Daoy (cell line): Measurements from ENCODE around the gene GNAI2. TPM values are rescaled to one million over a fixed set of nuclear protein-coding genes. Genes with fewer than 3 reads are reported as not detected.
"Not testable (repeated sequence)": the region's sequence is repeated elsewhere in the genome, so short reads cannot be mapped to it uniquely, and the experiment has no call there.

ENCODE experiments used
- DNase-seq: peaks from one replicate; pipeline ENCODE4 v3.0.0-alpha.2; 2015; ENCODE audit warnings: low read depth
- total RNA-seq: library from RNA; depleted of rRNA; stranded (reverse); fragments of >200 nt; shearing (Covaris generic); gene quantifications from 2 replicates; pipeline ENCODE4 v1.2.3, GENCODE V29; 2014

GNAI2 gene
- total RNA-seq, 1 experiment from 2014 or later, result 163 TPM

DNA sequence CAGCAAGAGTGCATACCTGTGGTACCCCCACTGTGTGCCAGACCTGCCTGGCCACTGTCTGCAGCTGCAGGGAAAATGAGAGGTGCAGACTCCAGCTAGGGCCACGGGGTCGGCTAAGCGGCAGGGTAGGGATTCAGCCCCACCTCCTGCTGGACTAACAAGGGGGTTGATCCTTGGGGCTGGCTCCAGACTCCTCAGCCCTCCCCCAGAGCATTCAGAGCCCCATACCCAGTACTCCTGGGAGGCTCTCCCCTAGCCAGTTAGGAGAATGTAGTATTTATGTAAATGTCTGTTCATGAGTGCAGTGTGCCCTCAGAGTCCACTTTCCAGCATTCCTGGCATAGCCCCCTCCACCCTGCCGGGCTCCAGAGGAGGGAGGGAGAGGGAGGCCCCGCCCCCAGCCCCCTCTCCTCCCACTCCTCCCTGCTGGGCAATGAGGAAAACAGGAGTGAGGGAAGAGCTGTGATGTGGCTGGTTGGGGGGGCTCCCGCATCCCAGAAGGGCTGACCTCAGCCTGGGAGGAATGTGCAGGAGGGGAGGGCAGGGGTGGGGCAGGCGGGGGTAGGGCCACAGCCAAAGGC lies 28.5 kb downstream of the GNAI2 start:
- DNase-seq, result peak; percentile 91

DNA sequence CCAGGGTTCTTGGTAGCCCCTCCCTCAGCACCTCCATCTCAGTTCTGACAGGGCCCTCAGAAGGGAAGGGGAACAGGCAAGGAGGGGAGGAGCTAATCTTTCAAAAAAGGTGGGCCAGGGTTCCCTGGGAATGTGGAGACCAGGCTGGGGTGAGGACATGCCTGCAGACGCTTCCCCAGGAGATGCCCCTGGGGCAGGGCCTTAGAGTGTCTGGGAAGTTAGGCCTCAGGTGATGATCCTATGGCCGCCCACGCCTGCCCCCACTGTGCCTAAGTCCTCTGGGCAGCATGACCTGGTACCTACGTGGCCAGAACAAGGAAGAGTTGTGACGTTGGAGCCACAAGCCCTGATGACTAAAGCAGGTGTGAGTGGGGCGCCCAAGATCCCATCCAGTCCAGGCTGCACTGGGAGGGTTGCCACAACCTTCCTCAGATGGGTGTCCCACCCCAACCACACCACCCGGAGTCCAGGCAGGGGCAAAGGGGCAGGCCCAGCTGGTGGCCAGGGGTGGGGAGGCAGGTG lies 29.0 kb downstream of the GNAI2 start:
- no peak for DNase-seq

DNA sequence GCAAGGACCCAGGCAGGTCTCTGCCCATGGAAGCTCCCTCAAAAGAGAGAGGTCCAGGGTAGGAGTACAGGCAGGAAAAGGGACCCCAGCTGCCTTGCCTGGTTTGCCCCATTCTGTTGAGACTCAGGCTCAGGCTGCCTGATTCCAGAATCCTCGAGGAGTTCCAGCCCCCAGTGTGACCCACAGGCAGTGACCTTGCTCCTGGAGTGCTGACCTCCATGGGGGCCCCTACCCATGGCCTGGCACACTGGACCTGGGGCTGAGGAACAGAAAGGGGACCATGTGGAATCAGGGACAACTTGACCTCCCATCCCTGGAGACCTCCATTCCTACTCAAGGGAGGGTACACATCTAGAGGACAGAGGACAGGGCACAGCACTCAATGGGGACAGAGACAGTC lies 29.6 kb downstream of the GNAI2 start:
- no peak for DNase-seq

DNA sequence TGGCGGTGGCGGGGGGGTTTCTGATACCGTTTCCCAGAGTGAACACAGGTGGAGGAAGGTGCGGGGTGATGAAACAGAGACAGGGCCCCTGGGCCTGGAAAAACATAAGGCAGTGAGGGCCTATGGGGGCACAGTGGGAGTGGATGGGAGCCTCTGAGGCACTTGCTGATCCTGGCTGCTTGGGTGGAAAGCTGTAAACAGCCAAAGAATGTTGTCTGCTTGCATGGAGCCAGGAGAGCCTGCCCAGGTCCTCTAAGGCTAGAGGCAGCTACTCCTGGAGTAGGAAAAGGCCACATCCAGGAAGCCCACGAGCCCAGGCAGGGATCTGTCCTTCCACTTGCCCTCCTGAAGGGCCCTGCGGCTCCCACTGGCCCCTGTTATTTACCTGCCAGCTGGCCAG lies 30.0 kb downstream of the GNAI2 start:
- DNase-seq, result no peak

DNA sequence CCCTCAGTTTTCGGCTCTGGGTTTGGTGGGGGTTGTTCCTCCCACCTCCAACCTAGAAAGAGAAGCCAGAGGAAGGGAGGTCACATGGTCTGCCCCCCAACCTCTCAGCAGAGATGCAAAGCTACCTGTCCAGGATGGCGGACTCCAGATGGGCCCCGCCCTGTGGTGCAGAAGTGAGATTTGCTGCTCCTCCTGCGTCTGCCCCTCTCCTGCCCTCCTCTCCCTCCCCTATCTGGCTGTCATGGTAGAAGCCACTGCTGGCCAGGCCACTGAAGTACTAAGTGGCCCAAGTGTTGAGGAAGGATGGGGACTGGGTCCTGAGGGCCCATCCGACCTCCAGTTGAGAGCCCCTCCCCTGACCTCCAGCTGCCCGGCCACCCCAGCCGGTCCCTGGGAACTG lies 30.8 kb downstream of the GNAI2 start:
- DNase-seq, result no peak

DNA sequence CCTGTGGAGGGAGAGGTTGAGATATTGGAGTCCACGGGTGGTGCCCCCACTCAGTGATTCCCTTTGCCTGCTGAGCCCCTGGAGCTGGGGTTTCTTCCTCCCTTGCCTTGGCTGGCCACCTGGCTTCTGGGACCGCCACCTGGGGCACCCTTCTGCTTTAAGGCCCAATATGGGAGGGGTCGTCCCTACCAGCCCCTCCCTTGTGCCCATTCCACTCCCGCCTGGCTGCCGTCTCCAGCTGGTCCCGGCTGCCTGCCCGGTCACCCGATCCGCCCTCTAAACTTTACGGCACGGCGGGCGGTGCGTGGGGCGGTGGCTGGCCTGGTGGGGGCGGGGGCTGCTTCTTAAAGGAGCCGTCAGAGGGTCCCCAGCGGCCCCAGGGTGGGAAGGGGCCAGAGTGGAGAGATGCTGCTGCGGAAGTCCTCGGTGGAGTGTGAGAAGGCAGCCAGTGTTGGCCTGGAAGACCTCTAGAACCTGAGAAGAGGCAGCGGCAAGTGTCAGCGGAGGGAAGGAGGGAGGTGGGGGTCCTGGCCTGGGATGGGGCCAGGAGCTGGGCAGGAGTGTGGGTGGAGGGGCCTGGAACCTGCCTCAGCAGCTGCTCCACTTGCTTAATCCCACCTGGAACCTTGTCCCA lies 31.4 kb downstream of the GNAI2 start:
- no peak for DNase-seq

DNA sequence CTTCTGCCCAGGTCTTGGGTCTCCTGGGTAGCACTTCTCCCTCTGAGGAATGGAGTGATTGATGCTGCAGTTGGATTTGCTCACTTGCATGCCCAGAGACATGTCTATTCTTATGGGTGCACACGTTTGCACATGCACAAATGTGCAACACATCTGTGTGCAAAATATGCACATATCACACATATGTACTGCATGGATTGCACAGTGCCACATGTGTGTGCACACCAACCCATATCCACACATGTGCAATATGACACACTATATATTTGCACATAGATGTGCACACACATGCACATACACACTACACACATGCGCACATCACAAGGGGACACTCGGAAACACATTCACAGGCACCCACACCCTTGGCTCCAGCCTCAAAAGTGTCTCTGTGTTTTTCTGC lies 32.3 kb downstream of the GNAI2 start:
- no peak for DNase-seq

DNA sequence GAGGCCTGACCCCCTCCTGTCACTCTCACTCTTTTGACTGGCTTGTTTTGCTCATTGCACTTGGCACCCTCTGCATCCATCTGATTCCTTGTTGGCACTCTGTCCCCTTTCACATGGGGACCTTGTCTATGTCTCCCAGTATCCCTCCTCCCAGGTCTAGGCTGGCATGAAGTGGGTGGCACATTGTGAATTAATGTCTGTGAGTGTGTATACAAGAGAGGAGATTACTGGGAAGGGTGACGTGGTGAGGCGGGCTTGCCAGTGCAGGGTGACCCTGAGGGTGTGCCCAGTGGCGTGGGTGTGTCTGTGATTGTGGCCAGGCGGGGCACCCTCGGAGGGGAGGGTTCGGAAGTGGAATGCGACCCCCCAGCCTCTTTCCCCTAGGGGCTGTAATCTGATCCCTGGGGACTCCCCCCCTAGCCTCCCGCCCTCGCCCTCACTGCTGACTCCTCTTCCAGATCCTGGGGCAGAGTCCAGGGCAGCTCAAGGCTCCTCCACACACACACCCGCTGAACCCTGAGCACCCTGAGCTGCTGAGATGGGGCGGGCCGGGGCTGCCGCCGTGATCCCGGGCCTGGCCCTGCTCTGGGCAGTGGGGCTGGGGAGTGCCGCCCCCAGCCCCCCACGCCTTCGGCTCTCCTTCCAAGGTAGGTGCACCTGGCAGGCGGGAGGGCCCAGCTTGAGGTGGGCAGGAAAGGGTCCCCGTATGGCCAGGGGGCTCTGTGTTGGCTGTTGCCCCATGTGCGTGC lies 32.9 kb downstream of the GNAI2 start, which contains the start of gene SEMA3B:
TSS of gene SEMA3B (plus strand) at position 445 of the 749 bp plus-strand sequence. CDS start at position 539, 94 bp downstream.
- DNase-seq, result peak; percentile 69

DNA sequence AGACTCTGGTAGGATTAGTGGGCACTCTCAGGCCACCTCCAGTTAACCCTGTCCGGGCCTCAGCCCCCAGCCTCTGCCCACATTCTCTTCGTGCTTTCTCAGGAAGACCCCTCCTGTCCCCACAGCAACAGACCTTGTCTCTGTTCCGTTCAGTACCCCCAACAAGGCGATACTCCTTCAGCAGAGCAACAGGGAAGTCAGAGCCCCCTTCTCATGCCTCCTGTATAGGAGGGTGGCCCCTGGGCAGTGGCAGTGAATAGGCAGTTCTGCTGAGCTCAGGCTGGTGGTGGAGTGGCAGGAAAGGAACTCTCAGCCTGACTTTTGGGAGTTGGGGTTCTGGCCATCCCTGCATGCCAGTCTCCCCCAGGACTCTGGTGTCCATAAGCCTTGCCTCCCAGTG lies 33.5 kb downstream of the GNAI2 start:
- no peak for DNase-seq

DNA sequence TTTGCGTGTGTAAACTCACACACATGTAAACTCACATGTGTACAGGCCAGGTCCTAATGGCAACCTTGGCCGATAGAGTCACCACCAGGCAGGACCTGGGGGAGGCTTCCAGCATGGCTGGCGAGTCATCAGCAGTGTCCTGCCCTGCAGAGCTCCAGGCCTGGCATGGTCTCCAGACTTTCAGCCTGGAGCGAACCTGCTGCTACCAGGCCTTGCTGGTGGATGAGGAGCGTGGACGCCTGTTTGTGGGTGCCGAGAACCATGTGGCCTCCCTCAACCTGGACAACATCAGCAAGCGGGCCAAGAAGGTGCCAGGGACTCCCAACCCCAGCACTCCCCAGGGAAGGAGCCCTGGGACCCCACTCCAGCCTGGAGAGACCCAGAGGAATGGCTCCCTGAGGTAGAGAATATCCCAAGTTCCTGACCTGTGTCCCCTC lies 34.0 kb downstream of the GNAI2 start:
- DNase-seq, result peak; percentile 55

DNA sequence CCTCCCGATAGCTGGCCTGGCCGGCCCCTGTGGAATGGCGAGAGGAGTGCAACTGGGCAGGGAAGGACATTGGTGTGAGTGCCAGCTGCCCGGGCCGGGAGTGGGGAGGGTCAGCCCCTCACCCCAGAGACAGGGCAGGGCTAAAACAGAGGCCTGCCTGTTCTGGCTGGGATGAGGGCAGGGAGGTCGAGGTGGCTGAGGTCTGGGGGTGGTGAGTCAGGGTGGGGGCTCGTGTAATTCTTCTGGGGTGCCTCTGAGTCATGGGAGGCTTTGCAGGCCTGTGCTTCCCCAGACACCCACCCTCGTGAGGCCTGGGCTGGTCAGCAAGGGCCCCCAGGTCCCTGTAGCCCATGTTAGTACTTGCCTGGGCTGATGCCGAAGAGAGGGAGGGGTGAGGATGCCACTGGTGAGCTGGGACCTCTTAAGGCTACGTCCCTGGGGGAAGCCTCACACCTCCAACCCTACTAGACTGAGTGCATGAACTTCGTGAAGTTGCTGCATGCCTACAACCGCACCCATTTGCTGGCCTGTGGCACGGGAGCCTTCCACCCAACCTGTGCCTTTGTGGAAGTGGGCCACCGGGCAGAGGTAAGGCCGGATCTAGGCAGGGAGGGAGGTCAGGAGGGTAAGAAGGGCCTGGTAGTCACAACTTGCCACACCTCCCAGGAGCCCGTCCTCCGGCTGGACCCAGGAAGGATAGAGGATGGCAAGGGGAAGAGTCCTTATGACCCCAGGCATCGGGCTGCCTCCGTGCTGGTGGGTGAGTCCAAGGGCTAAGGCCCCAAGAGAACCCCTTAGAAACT lies 34.6 kb downstream of the GNAI2 start:
- DNase-seq, result no peak

DNA sequence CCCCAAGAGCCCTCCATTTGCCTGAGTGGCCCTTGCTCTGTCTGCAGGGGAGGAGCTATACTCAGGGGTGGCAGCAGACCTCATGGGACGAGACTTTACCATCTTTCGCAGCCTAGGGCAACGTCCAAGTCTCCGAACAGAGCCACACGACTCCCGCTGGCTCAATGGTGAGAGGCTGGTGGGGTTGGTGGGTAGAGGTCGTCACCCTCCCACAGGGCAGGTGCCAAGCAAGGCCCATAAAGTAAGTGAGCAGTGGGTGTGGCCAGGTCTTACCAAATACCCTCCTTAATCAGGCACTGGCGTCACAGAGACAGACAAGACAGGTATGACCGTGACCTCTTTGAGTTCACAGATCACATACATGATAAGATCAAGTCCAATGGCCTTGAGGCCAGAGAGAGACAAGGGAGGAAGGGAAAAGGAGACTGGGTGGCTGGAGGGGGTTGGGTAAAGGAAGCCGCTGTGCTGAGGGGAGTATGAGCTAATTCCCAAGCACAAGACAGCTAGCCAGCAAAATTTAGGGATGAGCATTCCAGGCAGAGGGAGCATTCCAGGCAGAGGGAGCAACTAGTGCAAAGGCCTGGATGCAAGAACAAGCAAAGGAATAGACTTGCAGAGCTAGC lies 35.4 kb downstream of the GNAI2 start:
- DNase-seq, result no peak

DNA sequence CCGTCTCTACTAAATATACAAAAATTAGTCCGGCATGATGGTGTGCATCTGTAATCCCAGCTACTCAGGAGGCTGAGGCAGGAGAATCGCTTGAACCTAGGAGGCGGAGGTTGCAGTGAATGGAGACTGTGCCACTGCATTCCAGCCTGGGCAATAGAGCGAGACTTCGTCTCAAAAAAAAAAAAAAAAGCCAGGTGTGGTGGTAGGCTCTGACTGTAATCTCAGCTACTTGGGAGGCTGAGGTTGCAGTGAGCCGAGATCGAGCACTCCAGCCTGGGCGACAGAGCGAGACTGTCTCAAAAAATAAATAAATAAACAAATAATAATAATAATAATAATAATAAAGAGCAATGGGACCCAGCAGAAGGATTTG lies 36.5 kb downstream of the GNAI2 start:
- DNase-seq, result not testable (repeated sequence)

DNA sequence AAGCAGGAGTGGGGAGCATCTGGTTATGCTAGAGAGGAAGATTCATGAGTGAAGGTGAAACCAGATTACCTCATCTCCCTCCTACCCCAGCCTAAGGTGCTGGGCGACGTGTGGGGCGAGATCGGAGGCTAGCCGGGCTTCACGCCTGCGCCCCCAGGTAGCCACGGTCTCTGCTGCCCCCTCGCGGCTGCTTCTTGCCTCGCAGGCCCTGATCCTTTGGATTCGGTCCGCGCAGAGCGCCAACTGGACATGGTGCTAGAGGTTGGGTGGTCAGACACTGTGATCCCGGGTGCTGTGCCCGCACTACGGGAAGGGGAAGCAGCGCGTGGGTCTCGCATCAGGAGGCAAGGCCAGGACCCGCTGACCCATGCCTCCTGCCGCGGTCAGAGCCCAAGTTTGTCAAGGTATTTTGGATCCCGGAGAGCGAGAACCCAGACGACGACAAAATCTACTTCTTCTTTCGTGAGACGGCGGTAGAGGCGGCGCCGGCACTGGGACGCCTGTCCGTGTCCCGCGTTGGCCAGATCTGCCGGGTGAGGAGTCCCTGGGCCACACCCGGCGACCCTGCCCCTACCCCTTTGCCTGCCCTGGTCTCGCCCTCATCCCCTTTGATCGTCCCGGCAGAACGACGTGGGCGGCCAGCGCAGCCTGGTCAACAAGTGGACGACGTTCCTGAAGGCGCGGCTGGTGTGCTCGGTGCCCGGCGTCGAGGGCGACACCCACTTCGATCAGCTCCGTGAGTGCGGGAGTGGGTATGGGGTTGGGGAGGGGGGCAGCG lies 37.1 kb downstream of the GNAI2 start:
- peak; percentile 85 for DNase-seq

DNA sequence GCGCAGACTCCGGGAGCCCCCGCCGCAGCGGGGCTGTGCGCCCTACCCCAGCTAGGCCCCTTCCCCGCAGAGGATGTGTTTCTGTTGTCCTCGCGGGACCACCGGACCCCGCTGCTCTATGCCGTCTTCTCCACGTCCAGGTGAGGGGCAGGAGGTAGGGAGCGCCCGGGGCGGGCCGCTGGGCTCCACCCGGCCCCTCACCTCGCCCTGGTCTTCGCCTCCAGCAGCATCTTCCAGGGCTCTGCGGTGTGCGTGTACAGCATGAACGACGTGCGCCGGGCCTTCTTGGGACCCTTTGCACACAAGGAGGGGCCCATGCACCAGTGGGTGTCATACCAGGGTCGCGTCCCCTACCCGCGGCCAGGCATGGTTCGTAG lies 37.7 kb downstream of the GNAI2 start:
- DNase-seq, result no peak

DNA sequence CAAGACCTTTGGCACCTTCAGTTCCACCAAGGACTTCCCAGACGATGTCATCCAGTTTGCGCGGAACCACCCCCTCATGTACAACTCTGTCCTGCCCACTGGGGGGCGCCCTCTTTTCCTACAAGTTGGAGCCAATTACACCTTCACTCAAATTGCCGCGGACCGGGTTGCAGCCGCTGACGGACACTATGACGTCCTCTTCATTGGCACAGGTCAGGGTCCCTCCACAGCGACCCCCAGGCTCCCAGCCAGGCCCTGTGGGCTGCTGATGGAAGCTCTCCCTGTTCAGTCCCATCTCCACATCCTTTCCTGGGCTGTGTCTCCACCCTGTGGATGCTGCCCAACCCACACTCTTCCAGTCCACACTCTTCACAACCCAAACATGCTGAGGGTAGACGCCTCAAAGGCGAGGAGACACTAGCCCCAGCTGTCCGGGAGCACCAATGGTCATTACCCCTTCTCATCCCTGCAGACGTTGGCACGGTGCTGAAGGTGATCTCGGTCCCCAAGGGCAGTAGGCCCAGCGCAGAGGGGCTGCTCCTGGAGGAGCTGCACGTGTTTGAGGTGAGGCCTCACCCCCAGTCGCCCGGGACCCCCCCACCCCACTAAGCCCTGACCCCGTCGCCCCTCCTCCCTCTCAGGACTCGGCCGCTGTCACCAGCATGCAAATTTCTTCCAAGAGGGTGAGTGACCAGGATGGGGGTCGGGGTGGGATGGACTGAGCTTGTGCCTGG lies 38.5 kb downstream of the GNAI2 start:
- DNase-seq, result peak; percentile 57

DNA sequence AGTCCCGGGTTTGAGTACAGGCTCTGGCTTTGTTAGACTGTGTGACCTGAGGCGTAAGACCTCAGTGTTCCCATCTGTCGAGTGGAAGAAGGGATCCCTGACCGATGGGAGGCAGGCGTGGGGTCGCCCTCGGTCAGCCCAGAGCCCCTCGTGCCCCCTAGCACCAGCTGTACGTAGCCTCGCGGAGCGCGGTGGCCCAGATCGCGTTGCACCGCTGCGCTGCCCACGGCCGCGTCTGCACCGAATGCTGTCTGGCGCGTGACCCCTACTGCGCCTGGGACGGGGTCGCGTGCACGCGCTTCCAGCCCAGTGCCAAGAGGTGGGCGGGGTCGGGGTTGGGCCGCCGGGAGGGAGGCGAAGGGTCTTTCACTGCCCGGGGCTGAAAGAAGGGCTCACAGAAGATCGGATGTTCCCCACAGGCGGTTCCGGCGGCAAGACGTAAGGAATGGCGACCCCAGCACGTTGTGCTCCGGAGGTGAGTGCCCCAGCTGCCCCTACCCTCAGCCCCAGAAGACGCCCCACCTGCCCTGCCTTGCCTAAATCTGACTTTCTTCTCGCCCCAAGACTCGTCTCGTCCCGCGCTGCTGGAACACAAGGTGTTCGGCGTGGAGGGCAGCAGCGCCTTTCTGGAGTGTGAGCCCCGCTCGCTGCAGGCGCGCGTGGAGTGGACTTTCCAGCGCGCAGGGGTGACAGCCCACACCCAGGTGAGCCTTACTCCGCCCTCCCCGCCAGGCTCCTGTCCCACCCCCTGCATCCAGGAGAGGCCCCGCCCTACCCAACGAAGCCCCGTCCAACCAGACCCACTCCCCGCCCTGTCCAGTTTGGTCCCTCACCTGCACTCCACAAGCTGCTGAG lies 39.4 kb downstream of the GNAI2 start:
- DNase-seq, result no peak

DNA sequence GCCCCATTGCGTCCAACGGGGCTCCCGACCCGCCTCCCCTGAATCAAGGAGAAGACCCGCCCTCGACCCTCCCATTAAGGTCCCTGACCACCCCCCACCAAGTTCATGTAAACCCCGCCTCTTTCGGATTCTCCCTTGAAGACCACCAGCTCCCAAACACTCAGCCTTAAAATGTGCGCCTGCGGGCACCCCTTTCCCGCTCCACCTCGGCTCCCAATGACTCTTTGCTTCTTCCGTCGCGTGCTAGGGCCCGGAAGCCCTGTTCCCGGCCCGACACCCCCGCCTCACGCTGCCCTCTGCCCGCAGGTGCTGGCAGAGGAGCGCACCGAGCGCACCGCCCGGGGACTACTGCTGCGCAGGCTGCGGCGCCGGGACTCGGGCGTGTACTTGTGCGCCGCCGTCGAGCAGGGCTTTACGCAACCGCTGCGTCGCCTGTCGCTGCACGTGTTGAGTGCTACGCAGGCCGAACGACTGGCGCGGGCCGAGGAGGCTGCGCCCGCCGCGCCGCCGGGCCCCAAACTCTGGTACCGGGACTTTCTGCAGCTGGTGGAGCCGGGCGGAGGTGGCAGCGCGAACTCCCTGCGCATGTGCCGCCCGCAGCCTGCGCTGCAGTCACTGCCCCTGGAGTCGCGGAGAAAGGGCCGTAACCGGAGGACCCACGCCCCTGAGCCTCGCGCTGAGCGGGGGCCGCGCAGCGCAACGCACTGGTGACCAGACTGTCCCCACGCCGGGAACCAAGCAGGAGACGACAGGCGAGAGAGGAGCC lies 40.2 kb downstream of the GNAI2 start:
- DNase-seq, result no peak

DNA sequence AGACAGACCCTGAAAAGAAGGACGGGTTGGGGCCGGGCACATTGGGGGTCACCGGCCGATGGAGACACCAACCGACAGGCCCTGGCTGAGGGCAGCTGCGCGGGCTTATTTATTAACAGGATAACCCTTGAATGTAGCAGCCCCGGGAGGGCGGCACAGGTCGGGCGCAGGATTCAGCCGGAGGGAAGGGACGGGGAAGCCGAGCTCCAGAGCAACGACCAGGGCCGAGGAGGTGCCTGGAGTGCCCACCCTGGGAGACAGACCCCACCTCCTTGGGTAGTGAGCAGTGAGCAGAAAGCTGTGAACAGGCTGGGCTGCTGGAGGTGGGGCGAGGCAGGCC lies 40.7 kb downstream of the GNAI2 start:
- DNase-seq, result no peak
